Liver (tissue), 9 donors: ENCODE data around the gene RMRP. TPM values are rescaled to one million over a fixed set of nuclear protein-coding genes. Genes with fewer than 3 reads are reported as not detected.

Source experiments
- DNase-seq: peaks from one replicate; pipeline ENCODE4 v3.0.0-alpha.2; 2017; ENCODE audit warnings: low spot score
- H3K27ac ChIP-seq, 2 donors: one replicate each; pipeline ENCODE4 v1.7.0; 2013; ENCODE audit warnings: inconsistent platforms in 2 of 2, low read length in 2 of 2, control low read depth in 1 of 2, low read depth in 1 of 2, mild to moderate bottlenecking in 1 of 2
- H3K27me3 ChIP-seq, 4 donors: one replicate each; pipeline versions ENCODE4 v1.6.1 to v1.7.0; 2013; ENCODE audit warnings: low read length in 3 of 4, inconsistent platforms in 1 of 4, mild to moderate bottlenecking in 1 of 4, moderate library complexity in 1 of 4; ENCODE audit not compliant: control insufficient read depth in 4 of 4, insufficient read depth in 4 of 4
- H3K36me3 ChIP-seq, 4 donors: one replicate each; pipeline versions ENCODE4 v1.6.1 to v1.7.0; 2013; ENCODE audit warnings: low read length in 3 of 4, mild to moderate bottlenecking in 3 of 4, low read depth in 1 of 4, moderate library complexity in 1 of 4; ENCODE audit not compliant: control insufficient read depth in 4 of 4, insufficient read depth in 3 of 4
- H3K4me1 ChIP-seq, 4 donors: one replicate each; pipeline versions ENCODE4 v1.6.1 to v1.7.0; 2013; ENCODE audit warnings: low read length in 3 of 4, mild to moderate bottlenecking in 3 of 4, moderate library complexity in 1 of 4; ENCODE audit not compliant: control insufficient read depth in 4 of 4, insufficient read depth in 4 of 4
- H3K4me3 ChIP-seq, 3 donors: one replicate each; pipeline versions ENCODE4 v1.6.1 to v1.7.0; 2013; ENCODE audit warnings: low read length in 3 of 3, control low read depth in 1 of 3, low read depth in 1 of 3, mild to moderate bottlenecking in 1 of 3
- H3K9ac ChIP-seq, 2 donors: one replicate each; pipeline ENCODE4 v1.7.0; 2013; ENCODE audit warnings: low read length in 2 of 2, mild to moderate bottlenecking in 2 of 2, moderate library complexity in 2 of 2, control low read depth in 1 of 2, low read depth in 1 of 2
- H3K9me3 ChIP-seq, 4 donors: one replicate each; pipeline versions ENCODE4 v1.6.1 to v1.7.0; 2013; ENCODE audit warnings: low read length in 3 of 4; ENCODE audit not compliant: control insufficient read depth in 4 of 4
- ATF3 ChIP-seq: IDR thresholded peaks from 2 replicates; pipeline ENCODE4 v1.6.1; 2016; ENCODE audit warnings: antibody characterized with exemption
- CTCF ChIP-seq: fragments of 150-350 bp; IDR thresholded peaks from 2 replicates; pipeline ENCODE4 v1.5.1; 2017; ENCODE audit warnings: improper control_type of control experiment, low read depth, low read length; ENCODE audit not compliant: missing input control
- EGR1 ChIP-seq, 2 donors: IDR thresholded peaks; 2 replicates each; pipeline ENCODE4 v1.6.1; 2016 to 2018; ENCODE audit warnings: antibody characterized with exemption in 2 of 2, low read depth in 2 of 2
- FOXA2 ChIP-seq: IDR thresholded peaks from 2 replicates; pipeline ENCODE4 v1.6.1; 2016; ENCODE audit warnings: antibody characterized with exemption
- GABPA ChIP-seq, 2 donors: IDR thresholded peaks in 1 of 2; conservative IDR thresholded peaks in 1 of 2; 2 replicates each; pipeline ENCODE4 v1.6.1; 2016; ENCODE audit warnings: antibody characterized with exemption in 2 of 2, mild to moderate bottlenecking in 1 of 2, moderate library complexity in 1 of 2
- JUND ChIP-seq, 2 donors: IDR thresholded peaks; 2 replicates each; pipeline ENCODE4 v1.6.1; 2016; ENCODE audit warnings: antibody characterized with exemption in 2 of 2
- NR2F2 ChIP-seq: IDR thresholded peaks from 2 replicates; pipeline ENCODE4 v1.6.1; 2016; ENCODE audit warnings: antibody characterized with exemption
- RAD21 ChIP-seq, 2 donors: IDR thresholded peaks; 2 replicates each; pipeline ENCODE4 v1.6.1; 2016; ENCODE audit warnings: antibody characterized with exemption in 2 of 2, mild to moderate bottlenecking in 2 of 2
- REST ChIP-seq: IDR thresholded peaks from 2 replicates; pipeline ENCODE4 v1.6.1; 2016; ENCODE audit warnings: antibody characterized with exemption, mild to moderate bottlenecking
- RXRA ChIP-seq, 2 donors: IDR thresholded peaks; 2 replicates each; pipeline ENCODE4 v1.6.1; 2017 to 2018; ENCODE audit warnings: antibody characterized with exemption in 2 of 2, mild to moderate bottlenecking in 1 of 2
- SP1 ChIP-seq: IDR thresholded peaks from 2 replicates; pipeline ENCODE4 v1.6.1; 2018; ENCODE audit warnings: antibody characterized with exemption, mild to moderate bottlenecking
- WGBS: extraction: QIAGEN DNeasy Blood & Tissue Kit; methylation state at CpG from one replicate; pipeline ENCODE4 v1.1.7; 2013; 5-methylcytosine and 5-hydroxymethylcytosine counted together
- polyA plus RNA-seq, 2 donors: library from polyadenylated mRNA; stranded (reverse) in 1 of 2; unstranded in 1 of 2; fragments of 200-250 nt in 1 of 2; fragments of >200 nt in 1 of 2; fragmentation: Nextera tagmentation in 1 of 2; extraction: Ambion mirVana in 1 of 2; gene quantifications; one replicate each; pipeline versions ENCODE4 v1.2.1 to v1.2.3, GENCODE V29; 2013 to 2015
- total RNA-seq, 2 donors: library from RNA; depleted of rRNA; stranded (reverse); fragments of >200 nt; gene quantifications; one replicate each; pipeline ENCODE4 v1.2.3, GENCODE V29; 2014
- TF ChIP-seq, protein P1 (sequence below): IDR thresholded peaks from 2 replicates; pipeline ENCODE4 v1.6.1; 2016; ENCODE audit warnings: antibody characterized with exemption
- donor health status: healthy.
- donor health status: healthy.
- donor health status: healthy.
- donor health status: healthy.
- donor health status: healthy.

RMRP gene
- total and polyA plus RNA-seq, 4 donors = 5.3 to 67,037 (median 2,677) TPM

- DNase-seq = no peak
- no peak overlapping the region for H3K4me3 ChIP-seq
- TF ChIP-seq JUND (IDR thresholded peaks at IDR 0.05) (no peak), RAD21 (IDR thresholded peaks at IDR 0.05) (no peak), GABPA (IDR thresholded peaks at IDR 0.05 in 1 of 2, conservative IDR thresholded peaks at IDR 0.05 in 1 of 2) (no peak), REST (no peak), EGR1 (IDR thresholded peaks at IDR 0.05; ENCODE audit: low read depth in 2 of 2) (no peak), NR2F2 (no peak), CTCF (no peak), RXRA (IDR thresholded peaks at IDR 0.05) (no peak), ATF3 (no peak), SP1 (no peak), FOXA2 (no peak)
- TF ChIP-seq, protein P1, sequence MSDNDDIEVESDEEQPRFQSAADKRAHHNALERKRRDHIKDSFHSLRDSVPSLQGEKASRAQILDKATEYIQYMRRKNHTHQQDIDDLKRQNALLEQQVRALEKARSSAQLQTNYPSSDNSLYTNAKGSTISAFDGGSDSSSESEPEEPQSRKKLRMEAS = no peak
- H3K36me3 ChIP-seq = peaks cover 45 to 92% (median 88%) of the 10 kb centered on the region in 4 donors
- H3K27ac ChIP-seq = no peak overlapping the region
- no peak overlapping the region for H3K9ac ChIP-seq
- WGBS = 95% methylated on average over 10 of the region's 10 CpGs
- H3K4me1 ChIP-seq = no peaks in the 10 kb centered on the region
- H3K27me3 ChIP-seq = no peaks in the 10 kb centered on the region
- no peaks in the 10 kb centered on the region for H3K9me3 ChIP-seq
These were observed 49.1 kb upstream of the RMRP start for GRCh38 chr9:35706951-35707350.

- TF ChIP-seq CTCF (no peak), NR2F2 (no peak), RXRA (IDR thresholded peaks at IDR 0.05) (no peak), JUND (IDR thresholded peaks at IDR 0.05) (no peak)
- TF ChIP-seq, protein P1 = no peak
- H3K4me3 ChIP-seq = no peak overlapping the region
- no peaks in the 10 kb centered on the region for H3K4me1 ChIP-seq
- 95% methylated on average over 7 of the region's 7 CpGs for WGBS
- H3K9me3 ChIP-seq = no peaks in the 10 kb centered on the region
- peaks cover 46 to 92% (median 88%) of the 10 kb centered on the region in 4 donors for H3K36me3 ChIP-seq
- no peak overlapping the region for H3K9ac ChIP-seq
- H3K27ac ChIP-seq = no peak overlapping the region
- no peak for DNase-seq
- H3K27me3 ChIP-seq = no peaks in the 10 kb centered on the region
These were observed 48.1 kb upstream of the RMRP start for GRCh38 chr9:35705836-35706430.
